CD14-positive monocyte (primary cell): ENCODE measurements around the gene PKHD1. TPM values are rescaled to one million over a fixed set of nuclear protein-coding genes. Genes with fewer than 3 reads are reported as not detected.

Source experiments
- DNase-seq, 3 donors: peaks; one replicate each; pipeline ENCODE4 v3.0.0-alpha.2; 2011 to 2022
- H2AFZ ChIP-seq: 2 replicates; pipeline ENCODE4 v1.6.0; 2012; ENCODE audit warnings: mild to moderate bottlenecking, low read depth, low read length, inconsistent platforms; ENCODE audit not compliant: insufficient read depth, poor library complexity, severe bottlenecking
- H3K27ac ChIP-seq, 2 donors: 1 replicate in 1 of 2; 2 replicates in 1 of 2; pipeline ENCODE4 v1.5.1; 2012 to 2013; ENCODE audit warnings: low read length in 2 of 2, control low read depth in 1 of 2, inconsistent platforms in 1 of 2, low read depth in 1 of 2, mild to moderate bottlenecking in 1 of 2
- H3K27me3 ChIP-seq, 2 donors: one replicate each; pipeline versions ENCODE4 v1.6.0 to v1.6.1; 2011 to 2013; ENCODE audit warnings: low read length in 2 of 2; ENCODE audit not compliant: control insufficient read depth in 2 of 2, insufficient read depth in 2 of 2
- H3K36me3 ChIP-seq, 2 donors: replicated peaks in 1 of 2; 1 replicate in 1 of 2; 2 replicates in 1 of 2; pipeline versions ENCODE4 v1.5.1 to v1.6.1; 2012 to 2013; ENCODE audit warnings: low read length in 2 of 2, control low read depth in 1 of 2, inconsistent platforms in 1 of 2, mild to moderate bottlenecking in 1 of 2; ENCODE audit not compliant: insufficient read depth in 2 of 2, control insufficient read depth in 1 of 2
- H3K4me1 ChIP-seq, 2 donors: 1 replicate in 1 of 2; 2 replicates in 1 of 2; pipeline versions ENCODE4 v1.5.1 to v1.6.1; 2012 to 2013; ENCODE audit warnings: low read length in 2 of 2, control low read depth in 1 of 2, inconsistent platforms in 1 of 2, mild to moderate bottlenecking in 1 of 2, moderate library complexity in 1 of 2; ENCODE audit not compliant: insufficient read depth in 2 of 2, control insufficient read depth in 1 of 2
- H3K4me2 ChIP-seq: replicated peaks from 2 replicates; pipeline ENCODE3; 2012; ENCODE audit warnings: low read length, moderate library complexity, mild to moderate bottlenecking; ENCODE audit not compliant: poor library complexity, severe bottlenecking; ENCODE audit errors: extremely low read depth
- H3K4me3 ChIP-seq, 3 experiments: fragments of 200-600 bp in 1 of 3; sonication (generic) in 1 of 3; replicated peaks in 1 of 3; 1 replicate in 2 of 3; 2 replicates in 1 of 3; pipeline ENCODE4 v1.5.1; 2011 to 2013; ENCODE audit warnings: low read length in 3 of 3, mild to moderate bottlenecking in 3 of 3, control low read depth in 2 of 3, low read depth in 2 of 3, inconsistent platforms in 1 of 3, moderate library complexity in 1 of 3
- H3K79me2 ChIP-seq: 2 replicates; pipeline ENCODE4 v1.6.0; 2012; ENCODE audit warnings: mild to moderate bottlenecking, control low read depth, inconsistent platforms, low read length, moderate library complexity; ENCODE audit not compliant: insufficient read depth
- H3K9ac ChIP-seq: 2 replicates; pipeline ENCODE4 v1.6.0; 2017; ENCODE audit warnings: low read length, mild to moderate bottlenecking; ENCODE audit not compliant: insufficient read depth, poor library complexity, severe bottlenecking
- H3K9me3 ChIP-seq, 2 donors: replicated peaks in 1 of 2; 1 replicate in 1 of 2; 2 replicates in 1 of 2; pipeline versions ENCODE4 v1.5.1 to v1.6.1; 2012 to 2013; ENCODE audit warnings: low read length in 2 of 2, control low read depth in 1 of 2; ENCODE audit not compliant: control insufficient read depth in 1 of 2, insufficient read depth in 1 of 2
- H4K20me1 ChIP-seq: 2 replicates; pipeline ENCODE4 v1.6.0; 2012; ENCODE audit warnings: mild to moderate bottlenecking, low read length, control low read depth, moderate library complexity; ENCODE audit not compliant: insufficient read depth
- H3K27ac Mint-ChIP-seq, 7 donors: one replicate each; pipeline ENCODE4 v1.8.0; 2020; ENCODE audit warnings: mild to moderate bottlenecking in 7 of 7, mixed read lengths in 7 of 7, moderate library complexity in 6 of 7, inconsistent platforms in 2 of 7
- H3K27me3 Mint-ChIP-seq, 3 donors: one replicate each; pipeline ENCODE4 v1.8.0; 2021 to 2022; ENCODE audit warnings: low read depth in 3 of 3, mild to moderate bottlenecking in 3 of 3, mixed read lengths in 3 of 3, moderate library complexity in 3 of 3, inconsistent platforms in 1 of 3
- H3K36me3 Mint-ChIP-seq, 2 donors: one replicate each; pipeline ENCODE4 v1.8.0; 2020; ENCODE audit warnings: mixed read lengths in 2 of 2, inconsistent platforms in 1 of 2, mild to moderate bottlenecking in 1 of 2
- H3K4me1 Mint-ChIP-seq: one replicate; pipeline ENCODE4 v1.8.0; 2020; ENCODE audit warnings: mild to moderate bottlenecking, mixed read lengths
- H3K4me3 Mint-ChIP-seq, 2 donors: one replicate each; pipeline ENCODE4 v1.8.0; 2020; ENCODE audit warnings: mild to moderate bottlenecking in 2 of 2, mixed read lengths in 2 of 2, moderate library complexity in 1 of 2
- H3K9me3 Mint-ChIP-seq, 7 donors: one replicate each; pipeline ENCODE4 v1.8.0; 2020 to 2022; ENCODE audit warnings: mixed read lengths in 7 of 7, mild to moderate bottlenecking in 6 of 7, moderate library complexity in 6 of 7, inconsistent platforms in 2 of 7
- CTCF ChIP-seq: fragments of 200-600 bp; IDR thresholded peaks from one replicate; pipeline ENCODE4 v1.8.0; 2022; ENCODE audit warnings: antibody characterized with exemption, mild to moderate bottlenecking
- WGBS: methylation state at CpG from one replicate; pipeline ENCODE4 v1.1.5; 2013; ENCODE audit warnings: missing lambda C conversion rate; ENCODE audit not compliant: insufficient coverage; 5-methylcytosine and 5-hydroxymethylcytosine counted together
- intact Hi-C, 2 donors: fragments of 100-400 bp; cut with micrococcal nuclease; formaldehyde crosslinking; loops; one replicate each; pipeline versions ENCODE4 v1.15.0 to v1.15.1; 2023
- polyA plus RNA-seq, 3 donors: library from polyadenylated mRNA; depleted of rRNA in 1 of 3; unstranded in 2 of 3; stranded (reverse) in 1 of 3; fragments of 300-500 nt in 2 of 3; fragments of >200 nt in 1 of 3; fragmentation: Illumina TruSeq in 2 of 3; gene quantifications; 1 replicate in 2 of 3; 2 replicates in 1 of 3; pipeline ENCODE4 v1.2.3, GENCODE V29; 2012 to 2021

Gene PKHD1
- polyA plus RNA-seq, 3 donors: not detected

- no peak for TF ChIP-seq CTCF
- no CpG with 5 or more reads among the region's 3 CpGs for WGBS
- Histone ChIP-seq H3K4me1 (no peaks in the 10 kb centered on the region), H3K9ac (no peak overlapping the region), H2AFZ (no peak overlapping the region), H3K4me3 (no peak overlapping the region), H3K27me3 (no peaks in the 10 kb centered on the region), H3K27ac (no peak overlapping the region), H3K79me2 (no peaks in the 10 kb centered on the region), H3K9me3 (no peaks in the 10 kb centered on the region), H3K4me2 (no peak overlapping the region), H4K20me1 (no peaks in the 10 kb centered on the region), H3K36me3 (no peaks in the 10 kb centered on the region)
- no peak overlapping the region for H3K27ac Mint-ChIP-seq
- DNase-seq: no peak
- intact Hi-C loops: no loop called here
- no peak overlapping the region for H3K4me3 Mint-ChIP-seq
- peaks cover 0 to 2% (median 0%) of the 10 kb centered on the region in 7 donors for H3K9me3 Mint-ChIP-seq
- no peaks in the 10 kb centered on the region for H3K27me3 Mint-ChIP-seq
- no peaks in the 10 kb centered on the region for H3K36me3 Mint-ChIP-seq
- H3K4me1 Mint-ChIP-seq: no peaks in the 10 kb centered on the region
Measured at GRCh38 chr6:51660767-51661166, 426.6 kb downstream of the PKHD1 start.

- Mint-ChIP-seq H3K27me3 (no peaks in the 10 kb centered on the region), H3K36me3 (no peaks in the 10 kb centered on the region), H3K27ac (no peak overlapping the region), H3K9me3 (peaks cover 0 to 2% (median 0%) of the 10 kb centered on the region in 7 donors), H3K4me1 (no peaks in the 10 kb centered on the region), H3K4me3 (no peak overlapping the region)
- Histone ChIP-seq H3K9me3 (no peaks in the 10 kb centered on the region), H3K4me3 (no peak overlapping the region), H3K4me2 (no peak overlapping the region), H3K36me3 (no peaks in the 10 kb centered on the region), H3K4me1 (no peaks in the 10 kb centered on the region), H4K20me1 (no peaks in the 10 kb centered on the region), H3K27me3 (no peaks in the 10 kb centered on the region), H2AFZ (no peak overlapping the region), H3K9ac (no peak overlapping the region), H3K79me2 (no peaks in the 10 kb centered on the region), H3K27ac (no peak overlapping the region)
- TF ChIP-seq CTCF: no peak
- intact Hi-C loops: no loop called here
- no CpG with 5 or more reads among the region's 3 CpGs for WGBS
- DNase-seq: no peak
Measured at GRCh38 chr6:51657491-51657890, 429.9 kb downstream of the PKHD1 start.
